GM19351 (cell line): ENCODE measurements around the gene MAFB.
"Not testable (repeated sequence)": the region's sequence is repeated elsewhere in the genome, so short reads cannot be mapped to it uniquely, and the experiment has no call there.

Experiments used
- ATAC-seq: cut with Tn5 transposase; IDR thresholded peaks from one replicate; pipeline ENCODE4 v1.9.1; 2021; ENCODE audit warnings: mild to moderate bottlenecking, moderate library complexity; ENCODE audit not compliant: unreplicated experiment

Gene MAFB

DNA sequence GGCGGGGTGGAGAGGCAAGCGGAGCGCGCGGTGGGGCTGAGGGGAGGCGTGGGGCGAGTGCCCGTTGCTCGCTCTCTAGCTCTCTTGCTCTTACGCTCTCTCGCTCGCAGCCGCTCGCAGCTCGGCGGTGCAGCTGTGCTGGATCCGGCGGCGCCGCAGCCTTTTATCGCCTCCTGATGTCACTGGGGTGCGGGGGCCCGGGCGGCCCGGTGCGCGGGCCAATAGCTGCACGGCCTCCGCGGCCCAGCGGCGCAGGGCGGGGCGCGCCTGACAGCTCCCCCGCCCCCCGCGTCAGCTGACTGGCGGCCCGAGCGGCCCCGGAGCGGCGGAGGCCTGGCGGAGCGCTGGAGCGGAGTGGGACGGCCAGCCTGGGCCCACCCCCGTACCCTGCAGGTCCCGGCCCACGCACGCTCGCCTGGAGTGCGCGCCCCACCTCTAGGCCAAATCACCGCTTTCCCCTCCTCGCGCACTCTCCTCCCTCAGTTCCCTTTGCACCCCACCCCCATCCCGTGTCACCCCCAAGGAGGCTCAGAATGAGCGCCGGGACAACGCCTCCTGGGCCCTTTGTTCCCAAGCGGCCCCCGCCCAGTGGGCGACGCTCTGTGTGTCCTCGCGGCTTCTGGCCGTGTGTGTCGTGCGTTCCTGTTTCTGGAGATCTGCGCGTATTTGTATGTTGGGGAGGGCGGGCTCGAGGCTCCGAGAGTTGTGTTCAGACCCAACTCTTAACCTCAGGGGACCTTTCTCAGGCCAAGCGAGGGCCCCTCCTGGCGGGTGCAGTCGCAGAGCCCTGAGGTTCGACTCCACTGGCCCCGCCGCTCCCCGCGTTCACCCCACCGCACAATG is at the start of gene MAFB:
MAFB (minus strand) TSS at position 137 of the 843 bp plus-strand sequence. CDS start 386 bp downstream, outside the sequence.
- ATAC-seq: peak; percentile 69

DNA sequence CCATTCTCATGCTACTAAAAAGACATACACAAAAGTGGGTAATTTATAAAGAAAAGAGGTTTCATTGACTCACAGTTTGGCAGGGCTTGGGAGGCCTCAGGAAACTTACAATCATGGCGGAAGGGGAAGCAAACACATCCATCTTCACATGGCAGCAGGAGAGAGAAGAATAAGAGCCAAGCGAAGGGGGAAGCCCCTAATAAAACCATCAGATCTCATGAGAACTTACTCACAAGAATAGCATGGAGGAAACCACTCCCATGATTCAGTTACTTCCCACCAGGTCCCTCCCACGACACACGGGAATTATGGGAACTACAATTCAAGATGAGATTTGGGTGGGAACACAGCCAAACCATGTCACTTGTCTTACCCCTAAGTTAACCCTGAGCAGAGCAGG is 47.4 kb upstream of the MAFB start:
- not testable (repeated sequence) for ATAC-seq

GRCh38 chr20:40728996-40729395 is 40.0 kb upstream of the MAFB start:
- no peak for ATAC-seq

- ATAC-seq: no peak
These were observed 39.4 kb upstream of the MAFB start for GRCh38 chr20:40728470-40728869.

- ATAC-seq: no peak
These were observed 38.9 kb upstream of the MAFB start for GRCh38 chr20:40727960-40728359.

DNA sequence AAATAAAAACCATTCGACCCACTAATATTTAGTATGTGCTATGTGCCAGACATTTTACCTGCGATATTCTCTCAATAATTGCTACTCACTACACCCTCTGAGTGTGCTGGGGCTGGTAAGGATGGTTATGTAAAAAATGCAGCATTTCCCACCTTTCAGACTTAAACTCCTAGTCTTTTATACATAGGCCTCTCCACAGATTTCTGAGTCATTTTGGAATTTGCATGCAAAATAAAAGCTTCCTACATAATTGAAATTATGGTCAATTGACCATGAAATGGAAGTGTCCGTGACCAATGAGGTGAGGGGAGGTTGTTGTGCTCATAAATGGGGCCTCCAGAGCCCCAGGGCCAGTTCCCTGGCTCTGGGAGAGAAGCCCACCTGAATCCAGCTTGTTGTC is 37.7 kb upstream of the MAFB start:
- no peak for ATAC-seq

DNA sequence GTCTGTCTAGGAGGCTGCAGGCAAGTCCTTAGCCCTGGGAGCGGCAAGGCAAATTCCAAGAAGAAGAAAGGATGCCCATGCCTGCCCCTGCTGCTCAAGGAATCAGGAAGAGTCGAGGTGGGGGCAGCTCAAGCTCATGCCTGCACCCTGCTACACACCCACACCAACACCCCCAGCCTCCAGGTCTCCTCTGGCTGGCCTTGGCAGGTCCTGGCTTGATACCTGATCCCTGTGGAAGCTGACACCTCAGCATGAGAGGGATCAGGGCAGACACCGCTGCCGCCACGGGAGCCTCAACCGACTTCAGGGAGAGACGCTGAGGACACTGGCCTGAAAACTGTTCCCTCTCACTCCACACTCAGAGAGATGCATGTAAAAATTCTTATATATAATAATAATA is 35.5 kb upstream of the MAFB start:
- no peak for ATAC-seq

- ATAC-seq: no peak
These were observed 31.8 kb upstream of the MAFB start for GRCh38 chr20:40720826-40721225.

DNA sequence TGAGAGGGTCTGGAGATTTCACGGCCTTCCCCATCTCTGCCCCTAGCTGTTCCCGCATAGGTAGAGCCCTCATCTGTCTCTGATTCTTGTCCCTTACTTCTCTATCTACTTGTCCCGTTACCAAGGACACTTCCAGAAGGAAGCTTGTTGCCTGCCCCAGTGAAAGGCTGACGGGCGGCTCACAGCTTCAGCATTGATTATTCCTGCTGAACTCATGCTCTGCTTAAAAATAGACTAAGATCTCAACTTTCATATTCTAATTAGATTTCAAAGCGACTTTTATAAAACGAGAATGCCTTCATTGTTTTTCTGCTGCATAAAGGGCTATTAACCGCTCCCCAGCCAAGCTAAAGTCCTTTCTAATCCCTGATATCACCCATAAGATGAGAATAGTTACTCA is 31.1 kb upstream of the MAFB start:
- no peak for ATAC-seq

DNA sequence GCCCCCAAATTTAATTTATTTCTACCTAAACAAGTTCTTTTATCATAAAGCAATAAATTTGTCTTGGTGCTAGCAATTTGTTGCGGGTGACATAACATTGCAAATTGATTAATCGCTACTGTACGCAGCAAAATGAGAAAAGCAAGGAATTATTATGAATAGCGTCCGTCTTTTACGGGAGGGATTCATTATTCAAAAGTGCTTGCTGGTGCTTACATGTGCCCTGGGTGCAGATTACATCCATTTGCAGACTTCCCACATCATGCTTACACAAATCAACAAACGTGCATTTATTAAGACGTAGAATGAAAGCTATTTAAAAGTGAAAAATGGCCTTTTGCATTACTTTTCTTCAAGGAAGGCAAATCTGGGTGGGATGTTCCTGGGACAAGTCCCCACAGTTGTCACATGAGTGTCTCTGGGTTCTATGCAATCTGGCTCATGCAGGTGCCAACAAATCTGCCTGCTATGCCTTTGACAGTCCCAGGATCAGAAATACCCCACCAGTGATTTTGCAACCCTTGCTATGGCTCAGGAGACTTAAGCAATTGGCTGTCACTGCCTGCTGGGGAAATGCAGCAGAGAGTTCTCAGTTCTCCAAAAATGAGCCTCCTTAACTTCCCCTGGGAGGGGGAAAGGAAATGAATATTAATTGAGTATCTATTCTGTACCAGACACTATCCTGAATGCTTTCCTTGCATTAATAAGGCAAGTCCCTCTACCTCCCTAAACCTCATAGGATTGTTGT is 30.1 kb upstream of the MAFB start:
- no peak for ATAC-seq

GRCh38 chr20:40718214-40718977 is 29.4 kb upstream of the MAFB start:
- ATAC-seq: no peak

DNA sequence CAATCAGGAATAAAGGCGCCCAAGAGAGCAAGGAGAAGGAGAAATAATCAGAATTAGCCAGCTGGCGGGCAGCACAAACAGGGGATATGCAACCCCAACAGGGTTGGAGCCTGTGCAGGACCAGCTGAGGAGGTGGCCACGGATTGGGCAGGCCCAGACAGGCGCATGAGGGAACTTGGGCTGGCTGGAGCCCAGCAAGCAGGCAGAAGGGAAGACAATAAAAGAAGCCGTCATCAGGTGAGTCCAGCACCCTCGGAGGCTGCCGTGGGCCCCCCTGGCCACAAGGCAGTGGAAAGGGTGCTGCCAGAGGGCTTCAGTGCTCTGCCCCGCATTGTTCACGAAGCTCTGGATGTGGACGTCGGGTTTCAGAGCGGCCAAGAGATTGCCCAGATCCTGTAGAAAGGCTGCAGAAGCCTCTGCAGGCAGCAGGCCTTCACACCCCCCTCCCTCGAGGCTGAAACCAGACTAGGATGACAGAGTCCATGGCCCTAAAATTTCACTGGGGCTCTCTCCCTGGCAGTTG is 28.4 kb upstream of the MAFB start:
- ATAC-seq: no peak

DNA sequence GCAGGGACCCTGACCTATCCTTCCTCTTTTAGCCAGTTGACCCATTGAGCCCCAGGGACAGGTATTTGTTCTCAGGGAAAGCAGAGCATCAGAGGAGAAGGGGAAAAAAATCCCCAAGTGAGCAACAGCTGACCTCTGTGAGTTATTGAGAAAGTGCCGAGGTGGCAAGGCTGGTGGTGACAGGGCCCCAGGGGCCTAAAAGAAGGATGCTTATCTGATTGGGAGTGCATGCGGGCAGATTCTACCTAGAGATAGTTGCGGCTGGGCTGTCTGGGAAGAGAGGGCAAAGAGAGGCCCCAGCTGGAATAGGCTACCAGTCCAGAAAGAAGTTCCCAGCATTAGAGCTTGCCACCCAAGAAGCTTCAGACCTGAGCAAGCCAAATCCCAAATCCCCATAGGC is 26.5 kb upstream of the MAFB start:
- ATAC-seq: no peak

GRCh38 chr20:40714916-40715315 is 25.9 kb upstream of the MAFB start:
- ATAC-seq: no peak

GRCh38 chr20:40714109-40714508 is 25.1 kb upstream of the MAFB start:
- ATAC-seq: peak; percentile 67

GRCh38 chr20:40713508-40713907 is 24.5 kb upstream of the MAFB start:
- ATAC-seq: no peak

DNA sequence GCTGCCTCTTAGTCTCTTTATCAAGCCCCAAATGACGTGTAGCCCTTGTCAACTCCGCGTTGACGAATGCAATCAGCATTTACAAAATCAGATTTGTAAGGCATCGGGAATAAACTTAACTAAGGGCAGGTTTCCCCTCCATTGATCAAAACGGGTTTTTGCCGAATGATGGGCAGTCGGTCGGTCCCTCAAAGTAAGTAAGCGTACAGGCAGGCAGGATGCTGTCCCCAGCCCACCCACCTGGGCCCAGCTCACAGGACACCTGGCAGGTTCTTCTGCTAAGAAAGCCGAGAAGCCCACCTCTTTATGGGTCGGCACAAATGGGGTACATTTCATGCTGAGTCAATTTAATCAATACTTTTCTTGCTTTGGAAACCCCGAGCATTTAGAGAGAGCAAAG is 22.0 kb upstream of the MAFB start:
- no peak for ATAC-seq

DNA sequence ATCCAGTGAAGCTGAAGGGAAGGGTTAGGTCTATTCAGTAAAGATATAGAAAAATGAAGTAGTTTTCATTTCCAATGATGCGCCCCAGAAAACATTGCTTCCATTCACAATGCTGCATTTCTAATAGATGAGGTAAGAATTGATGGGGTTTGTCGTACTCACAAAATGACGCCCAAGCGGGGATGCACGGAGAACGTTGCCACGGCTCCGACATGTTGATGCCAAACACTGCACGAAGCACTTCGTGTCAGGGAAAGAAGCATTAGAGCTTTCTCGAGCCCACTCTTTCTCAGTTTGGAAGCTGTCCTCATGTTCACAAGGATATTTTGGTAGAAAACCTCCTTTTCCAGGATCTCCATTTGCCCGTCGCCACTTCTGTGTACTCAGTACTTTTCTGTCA is 21.6 kb upstream of the MAFB start:
- ATAC-seq: no peak

- peak; percentile 93 for ATAC-seq
These were observed 18.0 kb upstream of the MAFB start for GRCh38 chr20:40706977-40707582.

DNA sequence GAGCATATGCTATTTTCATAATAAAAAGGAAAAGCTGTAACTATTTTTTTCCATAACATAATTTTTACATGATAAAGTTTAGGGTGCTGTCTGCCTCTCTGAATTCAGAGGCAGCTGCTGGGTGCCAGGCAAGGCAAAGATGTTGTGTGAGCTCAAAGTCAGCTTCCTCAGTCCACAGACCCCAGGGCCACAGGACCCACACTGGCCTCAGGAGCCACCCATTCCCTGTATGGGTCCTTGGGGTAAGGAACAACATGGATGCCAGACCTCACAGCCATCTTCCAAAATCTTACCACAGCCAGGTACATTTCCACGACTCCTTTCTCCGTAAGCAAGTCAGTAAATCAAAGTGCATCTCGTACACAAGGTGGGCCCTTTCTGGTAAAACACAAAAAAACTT is 16.4 kb upstream of the MAFB start:
- ATAC-seq: no peak

GRCh38 chr20:40704828-40705227 is 15.8 kb upstream of the MAFB start:
- no peak for ATAC-seq
